GM19035 (cell line): ENCODE measurements around the gene TEX50.
"Not testable (repeated sequence)": the region's sequence is repeated elsewhere in the genome, so short reads cannot be mapped to it uniquely, and the experiment has no call there.

ENCODE experiments used
- ATAC-seq: cut with Tn5 transposase; IDR thresholded peaks from one replicate; pipeline ENCODE4 v1.9.1; 2021; ENCODE audit not compliant: unreplicated experiment

TEX50 gene

DNA sequence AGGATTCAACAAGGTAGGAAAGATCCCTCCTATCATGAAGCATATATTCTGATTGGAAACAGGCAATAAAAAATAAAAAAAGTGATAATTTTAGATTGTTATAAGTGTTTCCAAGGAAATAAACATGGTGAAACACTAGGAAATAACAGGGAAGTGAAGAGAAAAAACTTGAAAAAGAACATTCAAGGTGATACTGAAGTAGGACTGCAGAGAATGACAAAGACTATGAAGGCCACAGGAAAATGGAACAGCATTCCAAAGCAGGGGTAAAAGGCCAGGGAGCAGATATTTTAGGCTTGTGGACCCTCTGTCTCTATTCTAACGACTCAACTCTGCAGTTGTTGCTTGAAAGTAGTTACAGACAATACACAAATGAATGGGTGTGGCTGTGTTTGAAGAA is 26.6 kb downstream of the TEX50 start:
- no peak for ATAC-seq

DNA sequence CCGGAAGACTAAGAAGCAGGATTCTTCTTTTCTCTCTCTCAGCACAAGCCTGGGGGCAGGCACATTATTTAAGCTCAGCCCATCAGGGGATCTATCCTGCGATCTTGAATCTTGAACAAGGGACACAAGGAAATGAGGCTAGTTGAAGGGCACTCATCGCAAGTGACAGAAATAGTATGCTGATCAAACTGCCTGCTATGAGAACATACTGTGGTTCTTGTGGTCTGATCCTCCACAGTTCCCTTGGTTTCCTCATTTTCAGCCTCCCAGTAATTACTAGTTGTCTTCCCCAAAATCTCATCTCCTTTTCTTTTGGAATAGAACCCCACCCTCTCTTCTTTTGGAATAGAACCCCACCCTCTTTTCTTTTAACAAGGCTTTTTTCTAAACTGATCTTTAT is 28.0 kb downstream of the TEX50 start:
- ATAC-seq, result no peak

DNA sequence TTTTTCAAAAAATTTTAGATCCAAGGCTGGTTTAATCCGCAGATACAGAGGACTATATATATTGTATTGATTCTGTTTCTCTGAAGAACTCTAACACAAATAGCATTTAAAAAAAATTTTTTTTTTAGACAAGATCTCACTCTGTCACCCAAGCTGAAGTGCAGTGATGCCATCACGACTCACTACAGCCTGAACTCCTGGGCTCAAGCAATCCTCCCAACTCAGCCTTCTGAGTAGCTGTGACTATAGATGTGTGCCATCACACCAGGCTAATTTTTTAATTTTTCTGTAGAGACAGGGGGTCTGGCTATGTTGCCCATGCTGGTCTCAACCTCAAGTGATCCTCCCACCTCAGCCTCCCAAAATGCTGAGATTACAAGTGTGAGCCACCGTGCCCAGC is 31.5 kb downstream of the TEX50 start:
- no peak for ATAC-seq

DNA sequence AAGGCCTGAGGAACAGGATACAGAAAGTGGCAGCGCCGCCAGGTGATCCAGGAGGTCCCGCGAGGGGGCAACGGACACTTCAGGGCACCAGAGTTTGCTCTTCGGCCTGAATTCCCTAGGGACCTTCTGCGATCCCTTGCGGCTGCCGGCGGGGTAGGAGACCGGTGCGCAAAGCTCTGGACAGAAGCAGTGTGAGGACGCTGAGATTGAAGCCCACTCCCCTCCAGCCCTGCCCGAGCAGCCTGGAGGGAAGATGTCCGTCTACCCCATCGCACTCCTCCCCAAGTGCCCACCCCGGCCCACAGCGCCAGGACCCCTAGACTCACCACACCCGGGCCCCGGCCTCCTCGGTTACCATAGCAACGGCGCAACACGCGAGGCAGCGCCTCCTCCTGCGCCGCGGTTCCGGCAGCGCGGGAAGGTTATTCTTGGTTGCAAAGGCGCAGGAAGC is 34.4 kb downstream of the TEX50 start, which contains the start of gene ANKRD45:
TSS of gene ANKRD45 (minus strand) at position 361 of the 451 bp plus-strand sequence. CDS start 10,433 bp downstream, outside the sequence.
- ATAC-seq, result no peak

DNA sequence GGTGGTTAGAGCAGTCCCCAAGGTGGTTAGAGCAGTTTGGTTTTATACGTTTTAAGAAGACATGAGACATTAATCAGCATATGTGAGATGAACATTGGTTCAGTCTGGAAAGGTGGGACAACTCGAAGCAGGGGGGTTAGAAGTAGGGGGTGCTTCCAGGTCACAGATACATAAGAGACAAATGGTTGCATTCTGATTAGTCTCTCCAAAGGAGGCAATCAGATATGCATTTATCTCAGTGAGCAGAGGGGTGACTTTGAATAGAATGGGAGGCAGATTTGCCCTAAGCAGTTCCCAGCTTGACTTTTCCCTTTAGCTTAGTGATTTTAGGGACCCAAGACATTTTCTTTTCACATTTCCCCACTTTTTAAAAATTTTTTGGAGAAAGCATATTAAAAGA is 39.4 kb downstream of the TEX50 start:
- not testable (repeated sequence) for ATAC-seq

DNA sequence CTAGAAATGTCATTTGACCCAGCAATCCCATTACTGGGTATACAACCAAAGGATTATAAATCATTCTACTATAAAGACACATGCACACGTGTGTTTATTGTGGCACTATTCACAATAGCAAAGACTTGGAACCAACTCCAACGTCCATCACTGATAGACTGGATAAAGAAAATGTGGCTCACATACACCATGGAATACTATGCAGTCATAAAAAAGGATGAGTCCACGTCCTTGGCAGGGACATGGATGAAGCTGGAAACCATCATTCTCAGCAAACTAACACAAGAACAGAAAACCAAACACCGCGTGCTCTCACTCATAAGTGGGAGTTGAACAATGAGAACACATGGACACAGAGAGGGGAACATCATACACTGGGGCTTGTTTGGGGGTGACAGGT is 45.0 kb downstream of the TEX50 start:
- not testable (repeated sequence) for ATAC-seq

DNA sequence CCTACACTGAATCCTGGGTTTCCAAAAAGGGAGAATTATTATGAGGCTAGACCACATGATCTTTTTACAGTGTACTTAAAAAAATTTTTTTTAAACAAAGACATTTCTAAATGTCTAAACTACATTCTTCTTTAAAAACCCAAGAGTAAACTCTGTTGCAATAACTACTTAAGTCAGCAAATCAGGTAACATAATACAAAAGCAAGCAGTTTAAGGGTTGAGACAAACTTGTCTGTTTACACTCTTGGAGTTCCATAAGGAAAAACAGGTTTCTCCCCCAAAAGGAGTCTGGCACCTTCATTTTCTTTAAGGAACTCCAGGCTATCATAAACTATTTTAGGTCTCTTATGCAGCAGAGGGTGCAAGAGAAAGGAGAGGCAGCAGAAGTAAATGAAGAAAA is 47.0 kb downstream of the TEX50 start:
- no peak for ATAC-seq

DNA sequence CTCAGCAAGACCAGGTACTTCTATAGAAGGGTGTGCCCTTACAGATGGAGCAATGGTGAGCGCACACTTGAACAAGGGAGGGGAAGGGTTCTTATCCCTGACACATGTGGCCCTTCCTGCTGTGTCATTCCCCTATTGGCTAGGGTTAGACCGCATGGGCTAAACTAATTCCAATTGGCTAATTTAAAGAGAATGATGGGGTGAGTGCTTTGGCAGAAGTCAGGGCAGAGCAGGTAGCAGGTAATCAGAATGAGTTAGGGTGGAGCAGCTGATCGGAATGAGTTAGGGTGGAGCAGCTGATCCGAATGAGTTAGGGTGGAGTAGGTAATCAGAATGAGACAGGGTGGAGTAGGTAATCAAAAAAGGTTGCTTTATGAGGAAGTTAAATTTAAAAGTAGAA is 48.7 kb downstream of the TEX50 start:
- ATAC-seq, result not testable (repeated sequence)

DNA sequence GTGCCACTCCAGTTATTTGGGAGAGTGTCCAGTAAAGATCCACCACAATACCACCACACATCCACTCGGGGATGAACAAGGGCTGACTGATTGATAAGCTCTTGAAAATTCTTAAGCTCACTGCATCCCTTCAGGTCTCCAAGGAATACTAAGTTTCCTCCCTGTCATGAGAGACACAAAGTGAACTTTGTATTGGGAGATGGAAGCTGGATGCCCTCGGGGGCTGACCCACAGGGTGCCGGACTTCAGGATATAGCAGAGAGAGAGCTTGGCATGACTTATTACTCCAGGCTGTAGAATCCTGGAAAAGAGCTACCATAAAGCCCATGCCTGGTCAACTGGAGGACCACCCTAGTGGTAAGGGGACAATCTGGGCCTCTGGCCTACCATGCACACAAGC is 50.0 kb downstream of the TEX50 start:
- not testable (repeated sequence) for ATAC-seq
